Left renal cortex interstitium (tissue), 4 donors: Measurements from ENCODE around the gene C2orf81. TPM values are rescaled to one million over a fixed set of nuclear protein-coding genes. Genes with fewer than 3 reads are reported as not detected.
"Not testable (repeated sequence)": the region's sequence is repeated elsewhere in the genome, so short reads cannot be mapped to it uniquely, and the experiment has no call there.

ENCODE experiments used
- DNase-seq, 4 donors: peaks; one replicate each; pipeline ENCODE4 v3.0.0-alpha.2; 2013; ENCODE audit warnings: low read depth in 4 of 4, low spot score in 2 of 4, missing footprints in 1 of 4
- polyA plus RNA-seq, 4 donors: library from polyadenylated mRNA; unstranded; fragments of 120-200 nt; gene quantifications; one replicate each; pipeline ENCODE4 v1.2.1, GENCODE V29; 2013; ENCODE audit not compliant: insufficient read length in 4 of 4

The C2orf81 gene
- polyA plus RNA-seq, 4 donors, result 5.6 to 8.7 (median 8.2) TPM

DNA sequence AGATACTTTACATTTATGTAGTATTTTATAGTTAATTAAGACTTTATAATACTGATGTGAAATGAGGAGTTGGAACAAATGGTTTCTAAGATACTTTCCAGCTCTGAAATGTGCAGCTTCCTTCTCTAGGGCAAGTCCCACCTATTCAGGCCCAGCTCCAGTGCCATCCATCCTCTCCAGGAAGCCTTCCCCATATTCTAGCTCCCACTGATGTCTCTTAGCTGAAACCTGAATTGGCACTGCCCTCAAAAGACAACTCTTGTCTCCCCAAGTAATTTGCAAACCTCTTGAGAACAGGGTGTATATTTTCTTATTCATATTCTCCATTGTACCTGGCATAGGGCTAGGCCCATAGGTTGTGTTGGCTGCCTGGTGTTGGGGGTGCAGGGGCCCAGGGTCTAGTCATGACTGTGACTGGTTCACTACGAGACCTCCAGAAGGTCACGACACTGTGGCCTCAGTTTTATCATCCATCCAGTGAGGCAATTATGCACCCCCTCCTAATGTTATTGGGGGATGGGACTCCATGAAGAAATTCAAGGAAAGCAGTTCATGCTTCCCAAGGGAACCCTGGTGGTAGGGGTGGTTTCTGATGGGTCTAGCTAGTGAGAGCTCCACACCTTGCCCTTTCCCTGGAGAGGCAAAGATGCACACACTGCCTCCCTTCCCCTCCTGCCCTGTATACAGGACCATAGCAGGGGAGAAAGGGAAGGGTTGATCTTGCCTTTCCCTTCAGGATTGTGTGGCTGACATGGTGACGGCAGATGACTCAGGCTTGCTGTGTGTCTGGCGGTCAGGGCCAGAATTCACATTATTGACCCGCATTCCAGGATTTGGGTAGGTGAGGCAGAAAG is 2.9 kb upstream of the C2orf81 start:
- no peak for DNase-seq

DNA sequence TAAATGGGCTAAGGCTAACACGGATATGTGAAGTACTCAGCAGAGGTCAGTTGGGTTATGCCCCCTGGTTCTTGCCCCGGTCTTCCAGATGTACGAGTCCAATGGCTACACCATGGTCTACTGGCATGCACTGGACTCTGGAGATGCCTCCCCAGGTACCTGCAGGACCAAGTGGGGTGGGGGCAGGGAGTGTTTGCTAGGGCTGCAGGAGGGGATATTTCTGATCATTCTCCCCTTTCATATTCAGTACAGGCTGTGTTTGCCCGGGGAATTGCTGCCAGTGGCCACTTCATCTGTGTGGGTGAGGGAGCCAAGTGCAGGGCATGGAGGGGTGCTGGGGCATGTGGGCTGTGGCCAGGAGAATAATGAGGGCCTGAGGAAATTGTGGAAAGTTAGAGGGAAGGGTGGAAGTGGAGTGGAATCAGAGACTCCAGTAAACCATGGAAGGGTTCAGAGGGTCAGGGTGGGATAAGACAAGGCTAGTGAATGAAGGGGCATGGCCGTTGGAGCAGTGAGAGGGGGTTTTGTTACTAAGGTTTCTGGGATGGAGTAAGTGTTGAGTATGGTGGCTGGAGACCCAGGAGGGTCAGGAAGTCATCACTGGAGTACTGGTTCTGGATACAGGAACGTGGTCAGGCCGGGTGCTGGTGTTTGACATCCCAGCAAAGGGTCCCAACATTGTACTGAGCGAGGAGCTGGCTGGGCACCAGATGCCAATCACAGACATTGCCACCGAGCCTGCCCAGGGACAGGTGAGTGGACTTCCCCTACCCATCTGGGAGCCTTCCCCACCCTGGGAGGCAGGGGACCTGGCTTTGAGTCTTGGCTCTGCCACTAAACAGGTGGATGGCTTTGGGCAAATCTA is 2.0 kb upstream of the C2orf81 start:
- DNase-seq, result no peak

DNA sequence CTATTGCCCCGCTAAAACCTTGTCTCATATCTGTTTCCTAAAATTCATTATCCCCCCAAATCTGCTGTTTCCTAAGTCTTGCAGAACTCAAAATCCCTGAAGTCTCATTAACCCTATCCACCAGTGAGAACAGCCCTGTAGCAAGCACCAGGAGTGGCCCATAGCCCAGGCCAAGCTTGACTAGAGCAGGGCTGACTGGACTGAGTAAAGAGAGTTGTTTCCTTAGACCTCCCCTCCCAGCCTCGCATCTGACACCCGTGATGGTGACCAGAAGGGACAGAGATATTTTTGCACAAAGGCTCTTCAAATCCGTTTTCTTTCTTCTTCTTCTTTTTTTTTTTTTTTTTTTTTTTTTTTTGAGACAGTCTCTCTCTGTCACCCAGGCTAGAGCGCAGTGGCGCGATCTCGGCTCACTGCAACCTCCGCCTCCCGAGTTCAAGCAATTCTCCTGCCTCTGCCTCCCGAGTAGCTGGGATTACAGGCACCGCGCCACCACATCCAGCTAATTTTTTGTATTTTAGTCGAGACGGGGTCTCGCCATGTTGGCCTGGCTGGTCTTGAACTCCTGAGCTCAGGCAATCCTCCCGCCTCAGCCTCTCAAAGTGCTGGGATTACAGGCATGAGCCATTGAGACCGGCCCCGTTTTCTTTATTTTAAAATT is 846 bp downstream of the C2orf81 start:
- DNase-seq, result not testable (repeated sequence)

DNA sequence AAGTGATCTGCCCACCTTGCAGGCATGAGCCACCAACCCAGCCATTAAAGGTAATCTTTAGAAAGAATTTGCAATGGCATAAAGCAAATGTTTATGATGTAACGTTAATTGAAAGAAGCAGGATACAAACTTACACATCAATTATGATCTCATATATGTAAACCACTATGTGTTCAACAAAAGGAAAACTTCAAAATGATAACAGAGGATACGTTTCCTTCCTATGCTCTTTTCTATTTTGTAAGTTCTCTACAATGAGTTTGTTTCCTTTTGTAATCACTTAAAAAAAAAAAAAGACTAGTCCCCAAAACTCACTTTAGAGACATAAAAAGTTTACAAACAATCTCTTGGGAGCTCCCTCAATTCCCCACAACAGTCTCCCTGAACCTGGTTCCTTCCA is 1.4 kb downstream of the C2orf81 start:
- DNase-seq, result no peak

DNA sequence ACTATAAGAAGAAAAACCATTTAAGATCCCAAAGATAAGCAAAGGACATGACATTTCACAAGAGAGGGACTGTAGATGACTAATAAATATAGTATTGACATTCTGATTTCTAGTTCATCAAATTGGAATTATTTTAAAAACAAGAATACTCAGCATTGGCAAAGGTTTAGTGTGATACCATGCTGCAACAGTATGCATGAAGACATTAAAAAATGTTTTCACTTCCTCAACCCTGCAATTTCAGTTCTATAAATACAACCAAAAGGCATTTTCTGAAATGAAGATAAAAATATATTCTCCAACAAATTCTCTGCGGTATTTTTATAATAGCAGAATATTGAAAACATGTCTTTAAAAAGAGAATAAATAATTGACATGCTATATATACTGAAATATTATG is 2.1 kb downstream of the C2orf81 start:
- no peak for DNase-seq

DNA sequence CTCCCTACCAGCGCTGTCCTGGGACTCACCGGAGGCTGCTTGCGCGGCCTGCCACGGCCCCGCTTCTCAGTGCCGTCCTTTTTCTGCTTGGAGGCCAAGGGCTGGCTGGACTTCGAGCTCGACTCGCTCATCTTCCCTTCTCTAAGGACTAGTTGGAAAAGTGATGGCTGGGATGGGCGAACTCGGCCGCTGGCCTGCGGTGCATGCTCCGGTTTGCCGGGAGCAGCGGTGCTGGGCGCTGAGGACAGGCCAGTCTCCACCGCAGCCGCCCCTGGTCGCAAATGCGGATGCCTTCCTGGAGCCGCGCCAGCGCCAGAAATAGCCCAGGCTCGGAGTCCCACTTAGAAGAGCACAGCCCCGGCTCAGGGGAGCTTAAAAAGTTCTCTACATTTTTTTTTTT is 3.1 kb downstream of the C2orf81 start:
- no peak for DNase-seq

DNA sequence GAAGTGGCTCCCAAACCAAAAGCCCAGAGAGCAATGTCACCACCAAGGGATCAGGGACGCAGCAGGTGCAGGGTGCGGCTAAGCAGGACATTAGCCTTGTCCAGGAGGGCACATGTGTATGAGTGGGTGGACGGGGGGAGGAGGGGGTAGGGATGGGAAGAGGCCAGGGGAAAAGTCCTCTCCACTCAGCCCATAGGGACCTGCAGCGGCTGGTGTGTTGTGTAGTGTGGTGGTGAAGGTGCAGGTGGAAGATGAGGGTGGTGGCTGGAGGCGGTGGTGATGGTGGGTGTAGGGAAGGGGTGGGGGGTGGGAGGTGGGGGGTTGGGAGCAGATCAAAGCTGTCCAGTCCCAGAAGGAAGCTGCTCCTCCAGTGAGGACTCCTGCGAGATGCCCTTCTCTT is 3.7 kb downstream of the C2orf81 start:
- no peak for DNase-seq

DNA sequence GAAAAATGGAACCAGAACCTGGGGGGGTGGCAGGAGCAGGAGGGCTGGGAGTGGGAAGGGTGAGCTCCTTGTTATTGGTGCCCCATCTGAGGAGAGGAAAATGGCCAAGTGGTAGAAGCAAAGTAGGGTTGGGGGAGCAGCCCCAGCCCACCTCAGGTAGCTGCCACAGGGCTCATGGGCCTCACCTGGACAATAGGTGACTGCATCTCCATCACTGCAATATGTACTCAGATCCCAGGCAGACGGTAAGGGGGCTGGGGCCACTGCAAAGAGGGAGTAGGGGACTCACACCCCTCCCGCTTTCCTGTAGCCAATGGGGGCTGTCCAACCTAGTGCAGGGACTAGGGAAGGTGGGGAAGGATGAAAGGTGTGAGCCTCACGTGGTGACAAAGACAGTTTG is 4.2 kb downstream of the C2orf81 start:
- no peak for DNase-seq

DNA sequence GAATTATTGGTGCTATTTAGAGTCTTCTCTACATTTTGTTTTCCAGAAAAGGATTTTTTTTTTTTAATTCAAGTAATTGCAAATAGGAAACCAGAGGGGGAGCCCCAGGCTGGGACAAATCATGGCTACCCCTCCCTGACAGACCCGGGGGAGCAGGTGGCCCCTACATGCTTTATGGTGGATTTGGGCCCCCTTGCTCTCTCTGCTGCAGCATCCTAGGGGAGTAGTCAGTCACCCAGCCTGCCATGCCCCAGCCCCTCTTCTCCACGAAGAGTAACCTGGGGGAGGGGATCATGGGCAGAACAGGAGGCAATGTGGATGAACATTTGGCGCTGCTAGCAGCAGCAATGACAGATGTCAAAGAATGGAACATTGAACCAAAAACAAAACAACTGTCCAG is 4.6 kb downstream of the C2orf81 start:
- DNase-seq, result no peak

DNA sequence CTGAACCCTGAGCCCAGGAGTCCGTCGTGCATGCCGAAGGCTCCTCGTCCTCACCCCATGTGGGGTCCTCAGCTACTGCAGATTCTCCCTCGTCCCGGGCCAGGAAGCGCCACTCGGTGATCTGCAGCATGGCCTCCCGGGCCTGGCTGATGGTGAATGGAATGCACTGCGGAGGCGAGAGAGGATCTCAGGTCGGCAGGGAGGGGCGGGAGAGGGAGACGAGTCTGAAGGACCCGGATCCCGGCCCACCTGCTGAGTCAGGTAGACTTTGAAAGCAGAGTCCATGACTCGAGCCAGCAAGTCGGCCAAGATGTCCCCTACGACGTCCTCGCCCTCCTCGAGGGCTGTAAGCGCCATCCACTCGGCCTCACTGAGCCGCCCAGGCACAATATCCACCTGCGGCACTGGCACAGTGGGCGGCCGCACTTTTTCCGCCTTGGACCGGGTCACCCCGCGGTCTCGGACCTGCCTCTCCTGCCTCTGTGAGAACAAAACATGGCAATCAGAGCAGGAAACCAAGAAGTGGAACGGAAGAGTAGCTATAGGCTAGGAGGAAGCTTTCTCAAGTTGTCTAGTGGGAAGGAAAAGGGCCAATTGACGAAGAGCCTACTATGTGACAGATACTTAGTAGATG is 5.5 kb downstream of the C2orf81 start:
- no peak for DNase-seq

DNA sequence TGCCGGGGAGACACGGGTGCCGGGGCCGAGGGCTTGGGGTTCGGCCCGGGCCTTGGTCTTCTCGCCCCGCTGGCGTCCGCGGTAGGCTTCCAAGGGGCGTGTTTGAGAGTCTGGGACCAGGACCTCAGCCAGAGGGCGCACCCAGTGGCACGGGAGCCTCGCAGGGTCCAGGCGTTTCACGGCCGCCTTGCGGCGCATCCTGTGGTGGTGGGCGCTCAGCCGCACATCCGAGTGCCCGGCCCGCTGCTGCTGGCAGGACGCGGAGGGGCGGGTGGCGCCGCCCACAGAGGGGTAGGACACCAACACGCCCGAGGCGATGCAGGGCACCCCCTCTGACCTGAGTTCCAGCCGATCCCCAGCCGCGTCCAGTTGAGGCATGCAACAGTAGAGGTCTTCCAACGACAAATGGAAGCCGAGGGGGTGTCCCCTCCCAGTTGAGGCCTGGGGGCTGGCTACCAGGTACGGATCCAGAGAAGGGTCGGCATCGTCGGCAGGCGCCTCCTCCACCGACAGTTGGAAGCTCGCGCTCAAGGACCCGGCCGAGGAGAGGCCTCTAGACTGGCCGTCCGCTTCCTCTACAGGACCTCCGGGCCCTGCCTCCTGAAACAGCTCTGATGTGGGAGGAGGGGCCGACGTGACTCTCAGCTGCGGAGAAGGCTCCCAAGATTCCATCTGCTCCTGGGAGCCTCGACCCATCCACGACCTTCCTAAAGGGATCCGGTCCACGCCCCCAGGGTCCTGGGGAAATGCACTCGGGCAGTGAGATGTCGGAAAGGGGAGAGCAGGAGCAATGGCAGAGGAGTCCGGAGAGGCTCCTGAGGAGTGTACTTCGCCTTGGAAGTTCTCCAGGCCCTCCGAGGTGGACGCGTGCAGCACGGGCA is 6.3 kb downstream of the C2orf81 start:
- DNase-seq, result no peak

DNA sequence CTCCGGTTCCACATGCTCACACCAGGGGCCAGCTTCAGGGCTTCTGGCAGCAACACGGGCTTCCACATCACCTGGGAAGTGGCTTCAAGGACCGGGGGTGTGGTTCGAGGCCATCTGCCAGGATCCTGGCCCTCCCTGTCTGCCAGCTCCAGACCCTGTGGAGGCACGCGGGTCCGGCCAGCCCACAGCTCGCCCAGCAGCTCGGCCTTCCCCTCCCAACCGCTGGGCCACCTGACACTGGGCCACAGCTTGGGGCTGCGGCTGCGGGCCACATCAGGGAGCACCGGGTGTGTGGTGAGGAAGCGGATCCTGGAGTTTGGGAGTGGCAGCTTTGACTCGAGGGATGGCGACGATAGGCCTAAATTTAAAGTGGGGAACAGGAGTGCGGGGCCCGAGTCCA is 7.0 kb downstream of the C2orf81 start:
- DNase-seq, result no peak

DNA sequence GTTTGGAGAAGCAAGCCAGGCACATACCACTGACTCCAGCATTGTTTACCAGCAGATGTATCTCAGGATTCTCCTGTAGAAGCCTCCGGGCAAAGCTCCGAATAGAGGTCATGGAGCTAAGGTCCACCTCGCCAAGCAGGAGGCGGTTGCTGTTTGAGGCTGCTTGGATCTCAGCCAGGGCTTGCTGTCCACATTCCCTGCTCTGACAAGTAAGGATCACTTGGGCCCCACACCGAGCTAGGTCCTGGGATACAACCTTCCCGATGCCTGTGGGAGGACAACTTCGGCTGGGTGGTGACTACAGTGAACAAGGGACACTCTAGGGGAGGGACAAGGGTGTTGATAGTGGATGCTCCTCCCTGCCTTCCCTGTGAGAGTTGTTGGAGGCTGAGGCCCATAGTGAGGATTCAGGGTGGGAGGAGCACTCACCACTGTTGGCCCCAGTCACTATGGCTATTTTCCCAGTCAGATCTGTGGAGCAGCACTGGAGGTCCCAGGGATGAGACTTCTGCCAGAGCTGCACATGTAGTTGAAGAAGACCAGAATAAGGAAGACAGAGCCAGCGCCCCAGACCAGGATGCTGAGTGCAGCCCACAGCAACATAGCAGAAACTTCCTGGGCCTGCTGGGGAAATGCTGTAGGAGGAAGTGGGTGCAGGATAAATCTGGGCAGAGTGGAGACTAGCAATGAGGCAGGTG is 8.3 kb downstream of the C2orf81 start:
- no peak for DNase-seq

DNA sequence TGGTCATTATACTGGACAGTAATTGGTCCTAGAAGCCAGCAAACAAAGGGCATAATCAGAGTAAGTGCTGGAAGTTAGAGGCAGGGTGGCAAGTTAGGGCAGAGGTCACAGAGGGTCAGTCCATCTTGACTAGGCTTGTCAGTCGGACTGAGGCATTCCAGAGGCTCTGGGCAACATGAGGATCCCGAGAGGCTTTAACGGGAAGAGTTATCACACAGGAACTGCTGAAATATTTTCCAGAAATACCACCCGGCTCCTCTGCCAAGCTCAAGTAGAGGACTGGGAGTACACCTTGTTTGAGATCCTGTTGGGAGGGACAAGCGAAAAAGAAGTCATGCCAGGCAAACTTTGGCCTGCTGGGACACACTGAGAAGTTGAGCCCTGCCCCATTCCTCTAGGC is 13.7 kb downstream of the C2orf81 start:
- DNase-seq, result no peak

DNA sequence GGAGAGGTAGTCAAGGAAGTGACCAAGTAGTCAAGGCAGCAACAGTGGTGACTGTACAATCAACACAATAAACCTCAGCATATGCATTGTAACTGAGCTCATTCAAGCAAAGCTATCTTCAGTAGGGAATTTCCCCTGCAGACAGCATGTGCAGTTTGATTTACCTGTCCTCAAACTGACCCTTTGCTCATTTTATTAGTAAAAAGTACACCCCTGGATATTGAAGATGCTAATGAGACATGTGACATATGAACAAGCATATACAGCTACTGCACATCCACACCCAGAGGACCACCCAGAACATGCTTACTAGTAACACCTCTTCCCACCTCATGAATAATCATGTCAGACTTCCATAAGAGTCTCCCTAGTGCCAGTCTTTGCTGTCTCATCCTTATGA is 15.4 kb downstream of the C2orf81 start:
- no peak for DNase-seq

DNA sequence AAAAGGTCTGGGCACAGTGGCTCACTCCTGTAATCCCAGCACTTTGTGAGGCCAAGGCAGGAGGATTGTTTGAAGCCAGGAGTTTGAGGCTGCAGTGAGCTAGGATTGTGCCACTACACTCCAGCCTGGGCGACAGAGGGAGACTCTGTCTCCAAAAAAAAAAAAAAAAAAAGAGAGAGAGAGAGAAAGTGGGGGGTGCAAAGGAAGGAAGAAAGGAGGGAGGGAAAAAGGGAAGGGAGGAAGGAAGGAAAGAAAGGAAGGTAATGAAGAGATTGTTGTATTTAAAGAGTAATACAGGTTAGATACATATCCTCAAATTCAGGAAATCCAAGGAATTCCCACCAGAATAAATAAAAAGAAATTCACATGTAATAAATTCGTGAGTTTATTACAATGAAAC is 19.5 kb downstream of the C2orf81 start:
- DNase-seq, result no peak

DNA sequence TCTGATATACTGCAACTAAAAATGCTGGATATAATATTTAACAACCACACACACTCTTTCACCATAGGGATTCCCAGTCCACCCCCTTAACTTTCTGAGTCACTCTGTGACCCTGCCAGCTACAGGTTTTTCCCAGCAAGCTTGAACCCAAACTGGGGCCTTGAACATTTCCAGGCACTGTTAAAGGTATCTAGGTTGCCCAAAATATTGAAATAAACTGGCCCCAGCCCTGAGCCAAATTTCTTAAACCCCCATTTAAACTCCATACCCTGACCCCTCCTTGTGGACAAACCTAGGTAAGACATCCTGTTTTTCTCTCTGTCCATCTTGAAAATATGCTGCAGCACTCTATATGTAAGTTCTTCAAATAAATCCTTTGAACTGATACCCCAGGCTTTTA is 21.6 kb downstream of the C2orf81 start:
- DNase-seq, result no peak

DNA sequence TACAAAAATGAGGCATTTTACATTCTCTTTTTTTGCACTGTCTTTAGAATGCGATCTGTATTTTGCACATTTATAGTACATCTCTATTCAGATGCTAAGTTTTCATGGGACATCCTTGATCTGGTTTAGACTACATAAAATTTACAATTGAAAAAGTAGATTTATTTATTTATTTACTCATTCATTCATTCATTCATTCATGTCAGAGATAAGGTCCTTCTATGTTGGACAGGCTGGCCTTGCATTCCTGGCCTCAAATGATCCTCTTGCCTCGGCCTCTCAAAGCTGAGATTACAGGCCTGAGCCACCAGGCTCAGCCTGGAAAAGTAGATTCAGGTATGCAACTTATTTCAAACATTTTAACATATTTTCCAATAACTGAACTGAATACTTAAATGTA is 25.3 kb downstream of the C2orf81 start:
- DNase-seq, result no peak

DNA sequence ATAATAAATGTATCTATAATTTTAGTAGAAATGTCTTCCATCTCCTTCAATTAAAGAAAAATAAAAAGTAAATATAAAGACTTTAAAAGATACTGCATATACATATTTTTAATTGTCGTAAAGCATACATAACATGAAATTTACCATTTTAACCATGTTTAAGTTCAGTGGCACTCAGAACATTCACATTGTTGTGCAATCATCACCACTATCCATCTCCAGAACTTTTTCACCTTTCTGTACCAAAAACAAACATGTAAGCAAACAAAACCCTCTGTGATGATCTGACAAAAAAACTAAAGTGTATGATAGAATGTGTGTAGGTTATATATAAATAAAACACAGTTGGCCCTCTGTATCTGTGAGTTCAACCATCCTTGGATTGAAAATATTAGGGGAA is 27.9 kb downstream of the C2orf81 start:
- DNase-seq, result no peak

DNA sequence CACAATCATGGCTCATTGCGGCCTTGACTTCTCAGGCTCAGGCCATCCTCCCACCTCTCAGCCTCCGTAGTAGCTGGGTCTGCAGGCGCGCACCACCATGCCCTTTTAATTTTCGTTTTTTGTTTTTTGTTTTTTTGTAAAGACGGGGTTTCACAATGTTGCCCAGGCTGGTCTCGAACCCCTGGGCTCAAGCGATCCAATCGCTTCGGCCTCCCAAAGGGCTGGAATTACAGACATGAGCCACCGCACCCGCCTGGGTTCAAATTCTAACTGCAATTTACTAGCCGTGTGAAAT is 29.0 kb downstream of the C2orf81 start:
- DNase-seq, result no peak
